ENCODE results near the gene ELP4.

ELP4 gene

DNA sequence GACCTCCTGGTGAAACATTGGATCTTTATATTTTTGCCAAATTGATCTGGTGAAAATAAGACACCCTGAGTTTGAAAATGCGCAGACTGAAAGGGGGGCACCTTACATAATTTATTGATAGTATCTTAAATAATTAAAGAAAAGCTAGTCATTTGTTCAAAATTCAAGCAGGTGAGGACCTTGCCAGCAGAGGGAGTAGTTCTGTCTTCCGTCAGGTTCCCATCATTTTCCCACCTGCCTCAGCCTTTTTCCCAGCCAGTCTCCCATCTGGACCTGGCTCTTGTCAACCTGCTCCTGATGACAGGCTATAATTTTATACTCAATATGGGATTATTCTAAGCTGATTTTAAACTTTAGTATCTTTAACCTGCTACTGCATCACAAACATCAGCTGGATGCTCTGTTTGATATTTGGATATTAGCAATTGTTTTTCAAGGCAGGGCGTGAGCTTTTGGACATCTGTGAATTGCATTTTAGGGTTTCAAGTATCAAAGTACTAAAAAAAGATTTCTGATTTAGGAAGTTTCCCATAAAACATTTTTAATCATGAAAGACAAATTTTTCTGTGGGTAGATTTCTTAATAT lies 132.0 kb downstream of the ELP4 start:
- H4K8ac ChIP-seq (ENCODE audit: low read length) = no peak overlapping the region
- H3K9ac ChIP-seq (ENCODE audit: low read length) = no peak overlapping the region
- no peaks in the 10 kb centered on the region for H3K79me1 ChIP-seq (replicated peaks; ENCODE audit: low read length, poor library complexity, severe bottlenecking)
- no peak overlapping the region for H2BK12ac ChIP-seq (ENCODE audit: low read length in 2 of 2)
- H2BK5ac ChIP-seq (ENCODE audit: low read depth, low read length, poor library complexity, severe bottlenecking) = no peak overlapping the region
- no peak overlapping the region for H2AFZ ChIP-seq (ENCODE audit: low read depth, low read length)
- no peak overlapping the region for H3K14ac ChIP-seq (ENCODE audit: low read length in 2 of 2)
- no peaks in the 10 kb centered on the region for H3K27me3 ChIP-seq (ENCODE audit: control insufficient read depth in 1 of 2, insufficient read depth in 1 of 2, low read length in 2 of 2)
- no peak overlapping the region for H3K27ac ChIP-seq (ENCODE audit: low read length, poor library complexity, severe bottlenecking)
- no peak overlapping the region for H3K4me2 ChIP-seq (ENCODE audit: low read length, poor library complexity, severe bottlenecking)
- H3K18ac ChIP-seq (ENCODE audit: low read depth in 1 of 2, low read length in 2 of 2) = no peak overlapping the region
- no peak overlapping the region for H4K91ac ChIP-seq (ENCODE audit: low read length)
- no peak overlapping the region for H2AK5ac ChIP-seq (ENCODE audit: low read length, severe bottlenecking)
- no peak overlapping the region for H2BK15ac ChIP-seq (ENCODE audit: low read depth, poor library complexity, severe bottlenecking)
- no peaks in the 10 kb centered on the region for H3K9me3 ChIP-seq (ENCODE audit: control insufficient read depth, low read length)
- no peak overlapping the region for H3K4ac ChIP-seq (ENCODE audit: low read depth in 1 of 2, low read length in 2 of 2)
- no peaks in the 10 kb centered on the region for H3K4me1 ChIP-seq (ENCODE audit: control insufficient read depth, insufficient read depth, low read depth, low read length)
- DNase-seq = peak; percentile 35
- no peaks in the 10 kb centered on the region for H3K36me3 ChIP-seq (ENCODE audit: control insufficient read depth in 1 of 2, insufficient read depth in 2 of 2, low read depth in 1 of 2, low read length in 2 of 2)
- WGBS = 9% methylated on average over 1 of the region's 3 CpGs
- no peak overlapping the region for H2BK120ac ChIP-seq (ENCODE audit: low read depth, low read length)
- H3K4me3 ChIP-seq (ENCODE audit: insufficient read depth in 1 of 2, low read depth in 1 of 2, low read length in 2 of 2) = no peak overlapping the region
- H3K23ac ChIP-seq (ENCODE audit: low read length in 2 of 2) = no peak overlapping the region

DNA sequence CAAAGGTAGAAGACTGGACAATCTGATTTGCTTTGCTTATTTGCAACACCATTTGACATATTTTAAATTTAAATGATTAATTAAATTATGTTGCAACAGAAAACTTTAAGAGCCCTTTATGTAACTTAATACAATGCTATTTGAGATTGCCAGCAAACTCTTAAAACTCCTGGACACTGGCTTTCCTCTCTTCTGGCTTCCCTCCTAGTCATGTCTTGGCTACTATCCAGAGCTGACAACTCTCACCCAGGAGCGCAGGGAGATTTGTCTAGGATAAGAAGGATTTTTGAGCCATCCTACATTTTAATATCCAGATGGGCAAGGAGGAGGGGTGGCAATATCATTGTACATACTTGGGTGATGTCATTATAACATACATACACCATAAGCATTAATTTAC lies 134.3 kb downstream of the ELP4 start:
- Histone ChIP-seq H3K9me3 (ENCODE audit: control insufficient read depth, low read length) (no peaks in the 10 kb centered on the region), H3K79me1 (replicated peaks; ENCODE audit: low read length, poor library complexity, severe bottlenecking) (no peaks in the 10 kb centered on the region), H3K23ac (ENCODE audit: low read length in 2 of 2) (no peak overlapping the region), H2BK120ac (ENCODE audit: low read depth, low read length) (no peak overlapping the region), H4K8ac (ENCODE audit: low read length) (no peak overlapping the region), H2AK5ac (ENCODE audit: low read length, severe bottlenecking) (no peak overlapping the region), H3K14ac (ENCODE audit: low read length in 2 of 2) (no peak overlapping the region), H2BK5ac (ENCODE audit: low read depth, low read length, poor library complexity, severe bottlenecking) (no peak overlapping the region), H3K27ac (ENCODE audit: low read length, poor library complexity, severe bottlenecking) (no peak overlapping the region), H3K4ac (ENCODE audit: low read depth in 1 of 2, low read length in 2 of 2) (no peak overlapping the region), H4K91ac (ENCODE audit: low read length) (no peak overlapping the region), H3K18ac (ENCODE audit: low read depth in 1 of 2, low read length in 2 of 2) (no peak overlapping the region), H3K9ac (ENCODE audit: low read length) (no peak overlapping the region), H3K4me1 (ENCODE audit: control insufficient read depth, insufficient read depth, low read depth, low read length) (no peaks in the 10 kb centered on the region), H2AFZ (ENCODE audit: low read depth, low read length) (no peak overlapping the region), H3K4me3 (ENCODE audit: insufficient read depth in 1 of 2, low read depth in 1 of 2, low read length in 2 of 2) (no peak overlapping the region), H3K36me3 (ENCODE audit: control insufficient read depth in 1 of 2, insufficient read depth in 2 of 2, low read depth in 1 of 2, low read length in 2 of 2) (no peaks in the 10 kb centered on the region), H3K27me3 (ENCODE audit: control insufficient read depth in 1 of 2, insufficient read depth in 1 of 2, low read length in 2 of 2) (no peaks in the 10 kb centered on the region), H2BK15ac (ENCODE audit: low read depth, poor library complexity, severe bottlenecking) (no peak overlapping the region), H3K4me2 (ENCODE audit: low read length, poor library complexity, severe bottlenecking) (no peak overlapping the region), H2BK12ac (ENCODE audit: low read length in 2 of 2) (no peak overlapping the region)
- DNase-seq = no peak
- WGBS = no CpG with 5 or more reads among the region's 1 CpG

DNA sequence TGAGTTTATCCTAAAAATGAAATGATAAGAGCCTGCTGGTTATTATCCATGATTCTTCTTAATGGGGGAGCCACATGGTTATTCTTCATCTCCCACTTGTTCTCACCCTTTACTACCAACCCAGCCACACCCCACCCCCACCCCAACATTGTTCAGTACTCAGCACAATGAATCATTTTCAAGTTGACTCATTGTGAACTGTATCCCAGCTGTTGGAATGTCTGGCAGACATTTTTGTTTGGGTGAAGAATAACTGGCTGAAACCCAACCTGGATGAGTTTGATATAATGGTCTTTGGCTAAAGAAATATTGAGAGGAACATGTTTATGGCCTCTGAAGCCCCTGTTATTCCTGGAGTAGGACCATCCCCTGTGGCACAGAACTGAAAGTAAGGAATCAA lies 136.2 kb downstream of the ELP4 start:
- Histone ChIP-seq H3K4ac (ENCODE audit: low read depth in 1 of 2, low read length in 2 of 2) (no peak overlapping the region), H3K79me1 (replicated peaks; ENCODE audit: low read length, poor library complexity, severe bottlenecking) (no peaks in the 10 kb centered on the region), H3K36me3 (ENCODE audit: control insufficient read depth in 1 of 2, insufficient read depth in 2 of 2, low read depth in 1 of 2, low read length in 2 of 2) (no peaks in the 10 kb centered on the region), H4K8ac (ENCODE audit: low read length) (no peak overlapping the region), H3K4me3 (ENCODE audit: insufficient read depth in 1 of 2, low read depth in 1 of 2, low read length in 2 of 2) (no peak overlapping the region), H3K27me3 (ENCODE audit: control insufficient read depth in 1 of 2, insufficient read depth in 1 of 2, low read length in 2 of 2) (no peaks in the 10 kb centered on the region), H4K91ac (ENCODE audit: low read length) (no peak overlapping the region), H2AK5ac (ENCODE audit: low read length, severe bottlenecking) (no peak overlapping the region), H3K18ac (ENCODE audit: low read depth in 1 of 2, low read length in 2 of 2) (no peak overlapping the region), H3K9ac (ENCODE audit: low read length) (no peak overlapping the region), H3K4me1 (ENCODE audit: control insufficient read depth, insufficient read depth, low read depth, low read length) (no peaks in the 10 kb centered on the region), H2AFZ (ENCODE audit: low read depth, low read length) (no peak overlapping the region), H2BK5ac (ENCODE audit: low read depth, low read length, poor library complexity, severe bottlenecking) (no peak overlapping the region), H3K9me3 (ENCODE audit: control insufficient read depth, low read length) (no peaks in the 10 kb centered on the region), H3K14ac (ENCODE audit: low read length in 2 of 2) (no peak overlapping the region), H2BK120ac (ENCODE audit: low read depth, low read length) (no peak overlapping the region), H2BK12ac (ENCODE audit: low read length in 2 of 2) (no peak overlapping the region), H2BK15ac (ENCODE audit: low read depth, poor library complexity, severe bottlenecking) (no peak overlapping the region), H3K4me2 (ENCODE audit: low read length, poor library complexity, severe bottlenecking) (no peak overlapping the region), H3K27ac (ENCODE audit: low read length, poor library complexity, severe bottlenecking) (peak overlapping the region; percentile 93), H3K23ac (ENCODE audit: low read length in 2 of 2) (no peak overlapping the region)
- peak; percentile 42 for DNase-seq

DNA sequence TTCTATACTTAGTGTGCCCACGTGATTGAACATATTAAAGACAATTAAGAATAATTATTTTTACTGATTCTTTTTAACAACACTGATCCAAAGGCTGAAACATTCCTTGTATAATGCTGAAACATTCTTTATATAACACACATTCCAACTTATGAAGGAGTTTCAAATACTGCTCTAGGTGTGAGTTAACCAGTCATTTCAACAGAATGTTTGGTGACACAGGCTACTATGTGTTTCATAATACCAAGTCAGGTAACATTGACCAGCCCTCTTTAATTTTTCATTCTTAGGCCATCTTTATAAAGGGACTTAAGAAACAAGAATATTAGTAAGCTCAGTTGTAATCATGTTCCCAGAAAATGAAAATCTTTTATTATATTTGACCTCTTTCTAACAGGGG lies 136.6 kb downstream of the ELP4 start:
- H3K79me1 ChIP-seq (replicated peaks; ENCODE audit: low read length, poor library complexity, severe bottlenecking) = no peaks in the 10 kb centered on the region
- no peaks in the 10 kb centered on the region for H3K36me3 ChIP-seq (ENCODE audit: control insufficient read depth in 1 of 2, insufficient read depth in 2 of 2, low read depth in 1 of 2, low read length in 2 of 2)
- no peak overlapping the region for H3K4ac ChIP-seq (ENCODE audit: low read depth in 1 of 2, low read length in 2 of 2)
- no peaks in the 10 kb centered on the region for H3K27me3 ChIP-seq (ENCODE audit: control insufficient read depth in 1 of 2, insufficient read depth in 1 of 2, low read length in 2 of 2)
- no peak overlapping the region for H2BK5ac ChIP-seq (ENCODE audit: low read depth, low read length, poor library complexity, severe bottlenecking)
- no peak overlapping the region for H3K9ac ChIP-seq (ENCODE audit: low read length)
- WGBS = no CpG with 5 or more reads among the region's 1 CpG
- H2AFZ ChIP-seq (ENCODE audit: low read depth, low read length) = no peak overlapping the region
- no peak overlapping the region for H2BK12ac ChIP-seq (ENCODE audit: low read length in 2 of 2)
- H3K27ac ChIP-seq (ENCODE audit: low read length, poor library complexity, severe bottlenecking) = peak overlapping the region; percentile 93
- H2AK5ac ChIP-seq (ENCODE audit: low read length, severe bottlenecking) = no peak overlapping the region
- H4K8ac ChIP-seq (ENCODE audit: low read length) = no peak overlapping the region
- H3K9me3 ChIP-seq (ENCODE audit: control insufficient read depth, low read length) = no peaks in the 10 kb centered on the region
- DNase-seq = peak; percentile 1
- no peak overlapping the region for H2BK15ac ChIP-seq (ENCODE audit: low read depth, poor library complexity, severe bottlenecking)
- H3K4me2 ChIP-seq (ENCODE audit: low read length, poor library complexity, severe bottlenecking) = no peak overlapping the region
- no peak overlapping the region for H3K14ac ChIP-seq (ENCODE audit: low read length in 2 of 2)
- no peak overlapping the region for H3K4me3 ChIP-seq (ENCODE audit: insufficient read depth in 1 of 2, low read depth in 1 of 2, low read length in 2 of 2)
- H3K18ac ChIP-seq (ENCODE audit: low read depth in 1 of 2, low read length in 2 of 2) = no peak overlapping the region
- H2BK120ac ChIP-seq (ENCODE audit: low read depth, low read length) = no peak overlapping the region
- no peak overlapping the region for H3K23ac ChIP-seq (ENCODE audit: low read length in 2 of 2)
- peaks cover 1% of the 10 kb centered on the region for H3K4me1 ChIP-seq (ENCODE audit: control insufficient read depth, insufficient read depth, low read depth, low read length)
- H4K91ac ChIP-seq (ENCODE audit: low read length) = no peak overlapping the region

All from mesenchymal stem cell (in vitro differentiated cells and primary cell).